DOHH2 (cell line): ENCODE results near the gene DCTN2.

Experiments used
- EZH2phosphoT487 ChIP-seq: fragments of 200-600 bp; sonication (generic); IDR thresholded peaks from 2 replicates; pipeline ENCODE4 v1.6.1; 2017; ENCODE audit warnings: borderline replicate concordance, mild to moderate bottlenecking, antibody characterized with exemption, low read length, moderate library complexity, mixed read lengths
- TF ChIP-seq, protein P1 (sequence below): fragments of 200-600 bp; sonication (generic); IDR thresholded peaks from one replicate; pipeline ENCODE4 v1.5.1; 2014; ENCODE audit warnings: antibody characterized with exemption, mild to moderate bottlenecking, low read depth, low read length; ENCODE audit not compliant: poor library complexity, severe bottlenecking

DNA sequence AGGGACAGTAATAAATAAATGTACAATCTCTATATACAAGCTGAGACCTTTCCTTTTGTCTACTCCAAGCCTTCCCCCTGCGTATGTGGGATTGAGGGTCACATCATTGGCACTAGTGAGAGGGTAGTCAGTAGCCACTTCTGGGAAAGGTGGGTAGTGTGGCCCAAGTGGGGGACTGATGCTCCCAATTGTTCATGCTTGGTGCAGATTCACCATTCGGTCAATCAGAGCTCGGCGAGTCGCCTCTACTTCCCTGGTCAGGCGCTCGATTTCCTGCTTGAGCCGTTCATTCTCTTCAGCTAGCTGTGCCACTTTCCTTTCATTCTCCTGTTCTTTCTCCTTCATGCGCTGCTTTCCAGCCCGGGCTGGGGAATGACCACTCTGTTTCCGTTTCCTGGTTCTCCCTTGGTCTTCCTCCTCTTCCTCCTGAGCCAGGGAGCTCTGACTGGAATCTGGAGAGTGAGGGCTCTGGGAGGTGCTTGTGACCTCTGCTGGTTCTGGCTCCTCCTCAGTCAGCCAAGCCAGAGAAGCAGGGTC, 30.3 kb downstream of the DCTN2 start:
- TF ChIP-seq, protein P1, sequence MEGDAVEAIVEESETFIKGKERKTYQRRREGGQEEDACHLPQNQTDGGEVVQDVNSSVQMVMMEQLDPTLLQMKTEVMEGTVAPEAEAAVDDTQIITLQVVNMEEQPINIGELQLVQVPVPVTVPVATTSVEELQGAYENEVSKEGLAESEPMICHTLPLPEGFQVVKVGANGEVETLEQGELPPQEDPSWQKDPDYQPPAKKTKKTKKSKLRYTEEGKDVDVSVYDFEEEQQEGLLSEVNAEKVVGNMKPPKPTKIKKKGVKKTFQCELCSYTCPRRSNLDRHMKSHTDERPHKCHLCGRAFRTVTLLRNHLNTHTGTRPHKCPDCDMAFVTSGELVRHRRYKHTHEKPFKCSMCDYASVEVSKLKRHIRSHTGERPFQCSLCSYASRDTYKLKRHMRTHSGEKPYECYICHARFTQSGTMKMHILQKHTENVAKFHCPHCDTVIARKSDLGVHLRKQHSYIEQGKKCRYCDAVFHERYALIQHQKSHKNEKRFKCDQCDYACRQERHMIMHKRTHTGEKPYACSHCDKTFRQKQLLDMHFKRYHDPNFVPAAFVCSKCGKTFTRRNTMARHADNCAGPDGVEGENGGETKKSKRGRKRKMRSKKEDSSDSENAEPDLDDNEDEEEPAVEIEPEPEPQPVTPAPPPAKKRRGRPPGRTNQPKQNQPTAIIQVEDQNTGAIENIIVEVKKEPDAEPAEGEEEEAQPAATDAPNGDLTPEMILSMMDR = no peak
- TF ChIP-seq EZH2phosphoT487 = no peak
